Ascending aorta (tissue), 2 donors: Measurements from ENCODE around the gene LAMTOR4. TPM values are rescaled to one million over a fixed set of nuclear protein-coding genes. Genes with fewer than 3 reads are reported as not detected.

Experiments
- DNase-seq, 2 donors: peaks; one replicate each; pipeline ENCODE4 v3.0.0-alpha.2; 2019; ENCODE audit warnings: low spot score in 2 of 2
- H3K27ac ChIP-seq, 2 donors: fragments of 200-600 bp; sonication (generic); one replicate each; pipeline ENCODE4 v1.5.1; 2016 to 2017; ENCODE audit warnings: mild to moderate bottlenecking in 1 of 2
- H3K27me3 ChIP-seq: fragments of 200-600 bp; sonication (generic); one replicate; pipeline ENCODE4 v1.5.1; 2017
- H3K36me3 ChIP-seq, 2 donors: fragments of 200-600 bp; sonication (generic); one replicate each; pipeline ENCODE4 v1.5.1; 2016
- H3K4me1 ChIP-seq, 2 donors: fragments of 200-600 bp; sonication (generic); one replicate each; pipeline ENCODE4 v1.5.1; 2016 to 2017; ENCODE audit warnings: mild to moderate bottlenecking in 1 of 2
- H3K4me3 ChIP-seq, 2 donors: fragments of 200-600 bp; sonication (generic); one replicate each; pipeline ENCODE4 v1.5.1; 2016 to 2017; ENCODE audit warnings: mild to moderate bottlenecking in 1 of 2
- H3K9me3 ChIP-seq, 2 donors: fragments of 200-600 bp; sonication (generic); one replicate each; pipeline ENCODE4 v1.5.1; 2016
- intact Hi-C: fragments of 100-400 bp; cut with DNase I; formaldehyde crosslinking; loops from one replicate; pipeline ENCODE4 v1.15.1; 2023
- total RNA-seq: library from RNA; depleted of rRNA; stranded (reverse); fragments of >200 nt; gene quantifications from one replicate; pipeline ENCODE4 v1.1.0, GENCODE V29; 2016
- TF ChIP-seq, protein P1 (sequence below), 3 experiments: fragments of 200-600 bp in 2 of 3; fragments of 450-650 bp in 1 of 3; sonication (generic) in 2 of 3; IDR thresholded peaks; one replicate each; pipeline ENCODE4 v1.5.1; 2016 to 2019; ENCODE audit warnings: antibody characterized with exemption in 3 of 3, mild to moderate bottlenecking in 1 of 3, moderate library complexity in 1 of 3

Gene LAMTOR4
- total RNA-seq, 1 donor from 2014 or later: 131 TPM

GRCh38 chr7:100171087-100171681 is 22.5 kb downstream of the LAMTOR4 start:
- intact Hi-C loops: no loop called here
- Histone ChIP-seq H3K36me3 (no peaks in the 10 kb centered on the region), H3K27ac (no peak overlapping the region), H3K4me1 (peaks cover 2 to 10% of the 10 kb centered on the region in 2 donors), H3K27me3 (no peaks in the 10 kb centered on the region), H3K9me3 (no peaks in the 10 kb centered on the region), H3K4me3 (peak overlapping the region; percentile 56 to 68)
- TF ChIP-seq, protein P1, sequence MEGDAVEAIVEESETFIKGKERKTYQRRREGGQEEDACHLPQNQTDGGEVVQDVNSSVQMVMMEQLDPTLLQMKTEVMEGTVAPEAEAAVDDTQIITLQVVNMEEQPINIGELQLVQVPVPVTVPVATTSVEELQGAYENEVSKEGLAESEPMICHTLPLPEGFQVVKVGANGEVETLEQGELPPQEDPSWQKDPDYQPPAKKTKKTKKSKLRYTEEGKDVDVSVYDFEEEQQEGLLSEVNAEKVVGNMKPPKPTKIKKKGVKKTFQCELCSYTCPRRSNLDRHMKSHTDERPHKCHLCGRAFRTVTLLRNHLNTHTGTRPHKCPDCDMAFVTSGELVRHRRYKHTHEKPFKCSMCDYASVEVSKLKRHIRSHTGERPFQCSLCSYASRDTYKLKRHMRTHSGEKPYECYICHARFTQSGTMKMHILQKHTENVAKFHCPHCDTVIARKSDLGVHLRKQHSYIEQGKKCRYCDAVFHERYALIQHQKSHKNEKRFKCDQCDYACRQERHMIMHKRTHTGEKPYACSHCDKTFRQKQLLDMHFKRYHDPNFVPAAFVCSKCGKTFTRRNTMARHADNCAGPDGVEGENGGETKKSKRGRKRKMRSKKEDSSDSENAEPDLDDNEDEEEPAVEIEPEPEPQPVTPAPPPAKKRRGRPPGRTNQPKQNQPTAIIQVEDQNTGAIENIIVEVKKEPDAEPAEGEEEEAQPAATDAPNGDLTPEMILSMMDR (IDR thresholded peaks at IDR 0.05): no peak
- DNase-seq: no peak

GRCh38 chr7:100171840-100172239 is 23.1 kb downstream of the LAMTOR4 start:
- TF ChIP-seq, protein P1 (IDR thresholded peaks at IDR 0.05): no peak
- Histone ChIP-seq H3K36me3 (no peaks in the 10 kb centered on the region), H3K27me3 (no peaks in the 10 kb centered on the region), H3K4me1 (peaks cover 2 to 12% of the 10 kb centered on the region in 2 donors), H3K27ac (no peak overlapping the region), H3K4me3 (peak overlapping the region; percentile 56 to 68), H3K9me3 (no peaks in the 10 kb centered on the region)
- intact Hi-C loops: no loop called here
- DNase-seq: no peak

GRCh38 chr7:100173806-100174495 is 25.2 kb downstream of the LAMTOR4 start:
- intact Hi-C loops: no loop called here
- Histone ChIP-seq H3K4me1 (peaks cover 5 to 14% of the 10 kb centered on the region in 2 donors), H3K36me3 (no peaks in the 10 kb centered on the region), H3K27me3 (no peaks in the 10 kb centered on the region), H3K9me3 (no peaks in the 10 kb centered on the region), H3K27ac (no peak overlapping the region), H3K4me3 (no peak overlapping the region)
- TF ChIP-seq, protein P1 (IDR thresholded peaks at IDR 0.05): no peak
- no peak for DNase-seq

GRCh38 chr7:100174582-100174981 is 25.9 kb downstream of the LAMTOR4 start:
- Histone ChIP-seq H3K36me3 (no peaks in the 10 kb centered on the region), H3K4me1 (peaks cover 5 to 12% of the 10 kb centered on the region in 2 donors), H3K27me3 (no peaks in the 10 kb centered on the region), H3K4me3 (no peak overlapping the region), H3K9me3 (no peaks in the 10 kb centered on the region), H3K27ac (no peak overlapping the region)
- no peak for DNase-seq
- intact Hi-C loops: no loop called here
- TF ChIP-seq, protein P1 (IDR thresholded peaks at IDR 0.05): no peak

- Histone ChIP-seq H3K9me3 (no peaks in the 10 kb centered on the region), H3K4me1 (peaks cover 5 to 12% of the 10 kb centered on the region in 2 donors), H3K27ac (no peak overlapping the region), H3K4me3 (no peak overlapping the region), H3K36me3 (no peaks in the 10 kb centered on the region), H3K27me3 (no peaks in the 10 kb centered on the region)
- TF ChIP-seq, protein P1 (IDR thresholded peaks at IDR 0.05): no peak
- no peak for DNase-seq
- intact Hi-C loops: no loop called here
Measured at GRCh38 chr7:100175296-100175935, 26.7 kb downstream of the LAMTOR4 start.
